GM19099 (cell line): ENCODE data around the gene SPTBN1.

Experiments used
- POLR2A ChIP-seq: IDR thresholded peaks from 3 replicates; pipeline ENCODE4 v1.6.1; 2011; ENCODE audit warnings: low read depth; ENCODE audit not compliant: insufficient read length; ENCODE audit errors: extremely low read depth

Gene SPTBN1

GRCh38 chr2:54543733-54544396, 87.7 kb downstream of the SPTBN1 start:
- TF ChIP-seq POLR2A: no peak

GRCh38 chr2:54545702-54546450, 89.7 kb downstream of the SPTBN1 start:
- no peak for TF ChIP-seq POLR2A

GRCh38 chr2:54546518-54546917, 90.4 kb downstream of the SPTBN1 start:
- TF ChIP-seq POLR2A: no peak

GRCh38 chr2:54546923-54547720, 91.0 kb downstream of the SPTBN1 start:
- no peak for TF ChIP-seq POLR2A

GRCh38 chr2:54549430-54549829, 93.3 kb downstream of the SPTBN1 start:
- TF ChIP-seq POLR2A: no peak

- TF ChIP-seq POLR2A: no peak
These were observed 93.9 kb downstream of the SPTBN1 start for GRCh38 chr2:54549917-54550518.

- TF ChIP-seq POLR2A: no peak
These were observed 94.4 kb downstream of the SPTBN1 start for GRCh38 chr2:54550547-54550946.

GRCh38 chr2:54551123-54551756, 95.1 kb downstream of the SPTBN1 start:
- TF ChIP-seq POLR2A: no peak

- TF ChIP-seq POLR2A: no peak
These were observed 96.9 kb downstream of the SPTBN1 start for GRCh38 chr2:54553075-54553474.

GRCh38 chr2:54553775-54554174, 97.6 kb downstream of the SPTBN1 start:
- no peak for TF ChIP-seq POLR2A

- TF ChIP-seq POLR2A: peak; percentile 38
These were observed 99.3 kb downstream of the SPTBN1 start for GRCh38 chr2:54555318-54555837.

- TF ChIP-seq POLR2A: no peak
These were observed 100.5 kb downstream of the SPTBN1 start for GRCh38 chr2:54556621-54557121.

- TF ChIP-seq POLR2A: no peak
These were observed 101.1 kb downstream of the SPTBN1 start for GRCh38 chr2:54557211-54557600.

- peak; percentile 39 for TF ChIP-seq POLR2A
These were observed 101.6 kb downstream of the SPTBN1 start for GRCh38 chr2:54557601-54558187.

- peak; percentile 22 for TF ChIP-seq POLR2A
These were observed 102.3 kb downstream of the SPTBN1 start for GRCh38 chr2:54558188-54559005.
